Stimulated activated CD4-positive, alpha-beta T cell treated with anti-CD3 and anti-CD28 coated beads, Interleukin-12 subunit alpha, Interleukin-12 subunit beta, amount 100 ng/mL, for 48 hours (primary cell): ENCODE data around the gene RETREG1.

Source experiments
- DNase-seq, 3 donors: peaks; one replicate each; pipeline ENCODE4 v3.0.0-alpha.2; 2020; ENCODE audit warnings: low read depth in 2 of 3, low spot score in 1 of 3

The RETREG1 gene

GRCh38 chr5:16585041-16585667 lies 31.6 kb downstream of the RETREG1 start:
- no peak for DNase-seq

GRCh38 chr5:16582081-16582480 lies 34.7 kb downstream of the RETREG1 start:
- no peak for DNase-seq

- no peak for DNase-seq
Observed at GRCh38 chr5:16580382-16580781, 36.4 kb downstream of the RETREG1 start.

- DNase-seq: no peak
Observed at GRCh38 chr5:16579142-16579847, 37.5 kb downstream of the RETREG1 start.

GRCh38 chr5:16578474-16578883 lies 38.3 kb downstream of the RETREG1 start:
- DNase-seq: no peak

GRCh38 chr5:16577677-16578076 lies 39.1 kb downstream of the RETREG1 start:
- DNase-seq: peak in 1 of 3 donors; percentile 17

GRCh38 chr5:16574789-16575721 lies 41.7 kb downstream of the RETREG1 start:
- DNase-seq: no peak

- no peak for DNase-seq
Observed at GRCh38 chr5:16573401-16573800, 43.4 kb downstream of the RETREG1 start.

- DNase-seq: no peak
Observed at GRCh38 chr5:16572289-16573015, 44.3 kb downstream of the RETREG1 start.

- no peak for DNase-seq
Observed at GRCh38 chr5:16571016-16571415, 45.8 kb downstream of the RETREG1 start.

- DNase-seq: no peak
Observed at GRCh38 chr5:16570121-16570815, 46.5 kb downstream of the RETREG1 start.

GRCh38 chr5:16568875-16569580 lies 47.8 kb downstream of the RETREG1 start:
- DNase-seq: no peak

GRCh38 chr5:16567365-16567764 lies 49.4 kb downstream of the RETREG1 start:
- no peak for DNase-seq

GRCh38 chr5:16565118-16565517 lies 51.7 kb downstream of the RETREG1 start:
- no peak for DNase-seq

GRCh38 chr5:16564248-16564867 lies 52.4 kb downstream of the RETREG1 start:
- no peak for DNase-seq

GRCh38 chr5:16563686-16564085 lies 53.1 kb downstream of the RETREG1 start:
- no peak for DNase-seq

- DNase-seq: no peak
Observed at GRCh38 chr5:16561660-16562059, 55.1 kb downstream of the RETREG1 start.

- no peak for DNase-seq
Observed at GRCh38 chr5:16559702-16560101, 57.1 kb downstream of the RETREG1 start.

- DNase-seq: no peak
Observed at GRCh38 chr5:16558984-16559629, 57.7 kb downstream of the RETREG1 start.
